ENCODE results near the gene ARMCX6. TPM values are rescaled to one million over a fixed set of nuclear protein-coding genes. Genes with fewer than 3 reads are reported as not detected.
A peak's percentile ranks its signal among the peaks of the same experiment; 100 is the strongest.

The ARMCX6 gene
- total RNA-seq (2021; fragmentation: NEBNext Ultra II Directional; extraction: Animal tissue kit (Norgen Biotek cat#: 25700)) (36.6 and 40.0 TPM in 2 replicates), polyA plus RNA-seq (2011; rRNA removed) (18.3 and 24.9 TPM in 2 replicates), polyA minus RNA-seq (2011; rRNA and poly(A)+ RNA removed) (9.2 and 21.3 TPM in 2 replicates)
- polyA plus RNA-seq (2011; cell fraction: cytosol; rRNA removed): 24.3 TPM
- 32.3 TPM for polyA plus RNA-seq (2011; cell fraction: nucleus; rRNA removed)
- 35.5 to 37.9 TPM (median 37.1 TPM) in 4 replicates for polyA plus RNA-seq (2012, experiment 1 of 2)
- polyA plus RNA-seq (2012, experiment 2 of 2): 25.6 TPM
- polyA plus RNA-seq (2013, experiment 1 of 2): 33.8 TPM
- polyA plus RNA-seq (2013, experiment 2 of 2): 31.6 TPM
- 5.1 TPM for polyA minus RNA-seq (2011; cell fraction: cytosol; rRNA and poly(A)+ RNA removed)
- 11.7 TPM for polyA minus RNA-seq (2011; cell fraction: nucleus; rRNA and poly(A)+ RNA removed)
- long read RNA-seq, experiment 1, transcript ARMCX6-206 (4 exons, 846 nt): major isoform, 6 of 32 reads
- long read RNA-seq, experiment 1, partial matches to known transcripts: 4 of 32 reads
- long read RNA-seq, experiment 1, other reads (novel, unspliced or antisense): 22 of 32 reads
- long read RNA-seq, experiment 2, transcript ARMCX6-201 (3 exons, 1,846 nt): minor isoform, 12 of 61 reads
- long read RNA-seq, experiment 2, transcript ARMCX6-206 (4 exons, 846 nt): major isoform, 31 of 61 reads
- long read RNA-seq, experiment 2, partial matches to known transcripts: 9 of 61 reads
- long read RNA-seq, experiment 2, other reads (novel, unspliced or antisense): 8 of 61 reads

DNA sequence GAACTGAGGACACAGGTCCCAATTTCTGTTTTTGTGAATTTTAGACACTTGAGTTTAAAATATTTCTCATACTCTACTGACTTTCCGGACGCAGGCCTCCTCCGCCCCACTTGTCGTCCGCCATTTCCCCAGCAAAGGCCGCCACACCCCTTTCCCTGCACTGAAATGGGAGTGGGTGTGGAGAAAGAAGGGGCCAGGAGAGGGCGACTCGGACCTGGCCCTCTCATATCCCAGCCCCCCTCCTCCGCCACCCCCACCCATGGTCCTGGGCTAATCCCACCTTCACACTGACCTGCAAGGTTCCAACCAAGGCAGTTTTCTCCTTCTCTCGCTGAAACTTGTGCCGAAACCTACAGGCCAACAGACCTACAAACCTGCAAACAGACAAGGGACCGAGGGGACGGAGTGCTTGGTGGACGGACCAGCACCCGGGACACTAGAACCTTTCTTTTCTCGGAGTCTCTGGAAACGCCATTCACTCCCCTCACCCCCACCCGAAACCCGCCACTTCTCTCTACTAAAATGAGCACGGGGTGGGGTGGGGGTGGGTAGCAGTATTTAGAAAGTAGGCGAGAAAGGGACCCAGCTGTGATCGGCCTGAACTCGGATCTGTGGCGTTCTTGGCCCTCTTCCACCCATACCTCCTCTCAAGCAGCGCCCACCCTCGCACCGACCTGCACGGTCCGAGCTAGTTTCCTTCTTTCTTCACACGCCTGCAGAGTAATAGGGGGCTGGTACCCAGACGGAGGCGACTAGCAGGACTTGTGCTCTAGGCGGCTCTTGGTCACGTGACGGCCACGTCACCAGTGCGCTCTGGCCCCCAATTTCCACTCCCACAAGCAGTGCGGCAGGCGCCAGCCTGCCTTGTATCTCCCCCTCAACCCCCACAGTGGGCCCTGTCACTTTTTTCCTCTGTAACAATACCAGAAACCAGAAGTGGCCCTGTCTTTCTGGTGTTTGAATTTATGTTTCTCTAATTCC lies at the start of gene ARMCX6:
TSS of gene ARMCX6 (minus strand) at position 790 of the 981 bp plus-strand sequence. CDS start 1,380 bp downstream, outside the sequence.
- no peak within 1 kb of the TSS for H3K14ac ChIP-seq (ENCODE audit: insufficient read length)
- H4K8ac ChIP-seq (ENCODE audit: extremely low read depth, insufficient read depth, low read length): peak within 1 kb of the TSS; percentile 81
- no peak within 1 kb of the TSS for H2BK15ac ChIP-seq (ENCODE audit: low read length)
- H3K4me1 ChIP-seq (replicated peaks in 1 of 4; ENCODE audit: control insufficient read depth in 3 of 4, insufficient read depth in 4 of 4, low read length in 3 of 4): peaks cover 0 to 5% (median 0%) of the 10 kb centered on the region in 4 experiments; a peak in 1 of 7 replicates
- peak within 1 kb of the TSS; percentile 74 for H3K56ac ChIP-seq (replicated peaks; ENCODE audit: insufficient read length, low read depth, low read length)
- H3K27me3 ChIP-seq (replicated peaks in 1 of 4; ENCODE audit: control insufficient read depth in 3 of 4, extremely low read depth in 1 of 4, insufficient read depth in 3 of 4, low read length in 3 of 4): no peaks in the 10 kb centered on the region
- peak; percentile 82 for FAIRE-seq
- no peak within 1 kb of the TSS for H2AFZ ChIP-seq (ENCODE audit: low read length)
- H4K20me1 ChIP-seq (replicated peaks in 1 of 2; ENCODE audit: control insufficient read depth in 1 of 2, insufficient read depth in 2 of 2, low read length in 2 of 2): no peaks in the 10 kb centered on the region
- ChIA-PET CTCF (ENCODE audit: partially characterized antibody) (interaction anchor here (1.1 to 1.3 kb wide), 2 partner anchors 9 to 180 kb away, joined by 3 to 4 read pairs; no protein-coding TSS in a partner anchor), POLR2A (ENCODE audit: partially characterized antibody) (interaction anchor here (1.0 to 1.9 kb wide), 2 partner anchors 42 to 314 kb away, joined by 3 to 5 read pairs; partner anchors contain the start of genes ARMCX2 and ZMAT1)
- no peak within 1 kb of the TSS for H3K23ac ChIP-seq (ENCODE audit: insufficient read length)
- H3K9me3 ChIP-seq (ENCODE audit: insufficient read depth in 2 of 2, low read depth in 1 of 2, low read length in 1 of 2): no peaks in the 10 kb centered on the region
- H3K79me2 ChIP-seq (ENCODE audit: control insufficient read depth in 1 of 2, insufficient read depth in 2 of 2, low read length in 2 of 2): peaks cover 0 to 5% of the 10 kb centered on the region in 2 experiments; a peak in 1 of 4 replicates
- peak within 1 kb of the TSS; percentile 62 to 79 (median 74) for H3K4me3 ChIP-seq (ENCODE audit: extremely low read depth in 1 of 4, insufficient read depth in 2 of 4, low read depth in 3 of 4, low read length in 4 of 4)
- H2BK20ac ChIP-seq (ENCODE audit: low read length): no peak within 1 kb of the TSS
- peak within 1 kb of the TSS; percentile 60; the same call in 1 of the 2 replicates for H2BK12ac ChIP-seq (ENCODE audit: low read depth, low read length)
- DNase-seq (ENCODE audit: low read depth in 1 of 2, low spot score in 2 of 2): peak in 1 of 2 experiments; percentile 65
- H3K9ac ChIP-seq (replicated peaks in 1 of 4; ENCODE audit: extremely low read depth in 1 of 4, low read depth in 3 of 4, low read length in 3 of 4): peak within 1 kb of the TSS; percentile 46 to 92 (median 62)
- 5% methylated on average over 16 of the region's 39 CpGs; no CpG with 5 or more reads in 1 of the 2 experiments for WGBS, 2 experiments (ENCODE audit: extremely low coverage in 1 of 2, insufficient coverage in 1 of 2, insufficient read length in 1 of 2, insufficient replicate concordance in 2 of 2, low coverage in 1 of 2, low lambda C conversion rate in 2 of 2, missing lambda C conversion rate in 1 of 2)
- peak within 1 kb of the TSS; percentile 78 for H3K18ac ChIP-seq (ENCODE audit: extremely low read depth, low read length)
- peak within 1 kb of the TSS; percentile 74 to 76 for H3K4me2 ChIP-seq (ENCODE audit: insufficient read depth in 1 of 2, low read depth in 2 of 2, low read length in 2 of 2)
- H3K79me1 ChIP-seq (ENCODE audit: low read depth, low read length): no peaks in the 10 kb centered on the region
- H4K5ac ChIP-seq (ENCODE audit: insufficient read length, low read depth, low read length): peak within 1 kb of the TSS; percentile 81
- no peaks in the 10 kb centered on the region for H3K23me2 ChIP-seq (ENCODE audit: low read depth, low read length)
- peak within 1 kb of the TSS; percentile 85 for H3K27ac ChIP-seq (ENCODE audit: low read depth, low read length)
- no peak within 1 kb of the TSS for H2AK5ac ChIP-seq (ENCODE audit: low read depth, low read length)
- H4K91ac ChIP-seq (replicated peaks; ENCODE audit: insufficient read length, low read length): no peak within 1 kb of the TSS
- H3K4ac ChIP-seq (replicated peaks; ENCODE audit: insufficient read length, low read depth, low read length): no peak within 1 kb of the TSS
- H3K36me3 ChIP-seq (ENCODE audit: control insufficient read depth in 2 of 4, insufficient read depth in 4 of 4, low read length in 3 of 4): peaks cover 0 to 4% (median 0%) of the 10 kb centered on the region in 4 experiments; a peak in 1 of 8 replicates
- peak within 1 kb of the TSS; percentile 71 for H2BK5ac ChIP-seq (ENCODE audit: low read depth, low read length)
- H2BK120ac ChIP-seq (replicated peaks; ENCODE audit: low read depth, low read length): no peak within 1 kb of the TSS
- TF ChIP-seq, protein P1, sequence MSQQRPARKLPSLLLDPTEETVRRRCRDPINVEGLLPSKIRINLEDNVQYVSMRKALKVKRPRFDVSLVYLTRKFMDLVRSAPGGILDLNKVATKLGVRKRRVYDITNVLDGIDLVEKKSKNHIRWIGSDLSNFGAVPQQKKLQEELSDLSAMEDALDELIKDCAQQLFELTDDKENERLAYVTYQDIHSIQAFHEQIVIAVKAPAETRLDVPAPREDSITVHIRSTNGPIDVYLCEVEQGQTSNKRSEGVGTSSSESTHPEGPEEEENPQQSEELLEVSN (IDR thresholded peaks at IDR 0.05): no peak
- peak; percentile 39 for TF ChIP-seq ASH2L (IDR thresholded peaks at IDR 0.05; ENCODE audit: low read length)
- TF ChIP-seq SP1 (IDR thresholded peaks at IDR 0.05; ENCODE audit: low read depth, low read length): no peak
- TF ChIP-seq RFX5 (IDR thresholded peaks at IDR 0.05; ENCODE audit: borderline replicate concordance, low read depth, low read length): no peak
- peak; percentile 60 to 64 for TF ChIP-seq RAD21 (IDR thresholded peaks at IDR 0.05 in 1 of 2, conservative IDR thresholded peaks at IDR 0.05 in 1 of 2; ENCODE audit: low read depth in 2 of 2, low read length in 2 of 2)
- TF ChIP-seq TAF7 (optimal IDR thresholded peaks at IDR 0.05; ENCODE audit: borderline replicate concordance, low read depth, low read length): no peak
